Measurements from ENCODE around the gene INSIG1. TPM values are rescaled to one million over a fixed set of nuclear protein-coding genes. Genes with fewer than 3 reads are reported as not detected.

The INSIG1 gene
- total RNA-seq, 1 donor = 128 TPM

DNA sequence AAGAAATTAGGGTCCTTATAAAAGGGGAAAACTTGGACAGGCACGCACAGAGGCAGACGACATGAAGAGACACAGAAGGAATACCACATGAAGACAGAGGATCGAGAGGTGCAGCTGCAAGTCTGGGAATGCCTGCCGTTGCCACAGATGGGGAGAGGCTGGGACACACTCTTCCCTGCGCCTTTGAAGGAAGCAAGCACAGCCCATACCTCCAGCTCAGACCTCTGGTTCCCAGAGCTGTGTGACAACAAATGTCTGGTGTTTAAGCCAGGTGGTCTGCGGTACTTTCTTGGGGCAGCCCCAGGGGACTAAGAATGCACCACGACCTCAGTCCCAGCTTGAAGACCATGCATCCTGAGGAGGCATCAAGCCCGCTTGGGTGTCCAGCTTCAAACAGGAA, 18.3 kb downstream of the INSIG1 start:
- no peaks in the 10 kb centered on the region for H3K4me1 ChIP-seq (ENCODE audit: insufficient read depth, low read length)

DNA sequence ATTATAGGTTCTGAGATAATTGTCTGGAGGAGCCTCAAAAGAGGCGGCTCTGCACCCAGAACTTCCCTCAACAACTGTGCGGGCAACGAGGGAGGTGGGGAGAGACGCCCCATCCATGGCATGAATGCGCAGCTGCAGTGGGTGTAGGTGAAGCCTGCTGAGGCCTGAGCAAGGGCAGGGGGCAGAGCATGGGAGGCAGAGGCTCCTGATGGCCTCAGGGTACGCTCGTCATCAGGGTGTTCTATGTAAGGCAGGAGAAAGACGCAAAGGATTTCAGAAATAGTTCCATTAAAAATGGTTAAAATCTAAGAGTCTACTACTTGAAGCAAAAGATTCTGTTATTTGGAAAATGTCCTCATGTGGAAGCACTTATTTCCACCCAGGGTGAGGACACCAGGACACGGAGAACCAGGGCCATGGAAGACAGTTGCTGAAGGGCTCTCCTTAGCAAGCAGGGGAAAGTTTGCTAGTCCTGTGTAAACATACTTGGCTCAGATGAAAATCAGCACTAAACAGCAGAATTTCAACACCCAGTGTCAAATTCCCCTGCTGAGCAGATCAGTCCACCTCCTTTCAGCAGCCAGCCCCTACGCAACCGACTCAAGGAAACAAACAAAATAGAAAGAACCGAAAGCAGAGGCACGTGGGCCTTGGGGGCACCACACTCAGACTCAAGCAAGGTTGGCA, 18.9 kb downstream of the INSIG1 start:
- H3K9me3 ChIP-seq (ENCODE audit: low read depth, low read length) = no peaks in the 10 kb centered on the region
- no peak overlapping the region for H3K4me3 ChIP-seq (ENCODE audit: low read length)
- no peaks in the 10 kb centered on the region for H3K4me1 ChIP-seq (ENCODE audit: insufficient read depth, low read length)
- H3K27me3 ChIP-seq (ENCODE audit: insufficient read depth, low read length) = no peaks in the 10 kb centered on the region

More for the DNA sequence above, 18.3 kb downstream of the INSIG1 start:
- H3K9me3 ChIP-seq (ENCODE audit: low read depth, low read length) = no peaks in the 10 kb centered on the region
- H3K4me3 ChIP-seq (ENCODE audit: low read length) = no peak overlapping the region
- no peaks in the 10 kb centered on the region for H3K27me3 ChIP-seq (ENCODE audit: insufficient read depth, low read length)

- H3K9me3 ChIP-seq (ENCODE audit: low read depth, low read length) = no peaks in the 10 kb centered on the region
- H3K27me3 ChIP-seq (ENCODE audit: insufficient read depth, low read length) = no peaks in the 10 kb centered on the region
- H3K4me1 ChIP-seq (ENCODE audit: insufficient read depth, low read length) = no peaks in the 10 kb centered on the region
- no peak overlapping the region for H3K4me3 ChIP-seq (ENCODE audit: low read length)
These were observed 19.4 kb downstream of the INSIG1 start for GRCh38 chr7:155317114-155317434.

- Histone ChIP-seq H3K4me3 (ENCODE audit: low read length) (no peak overlapping the region), H3K27me3 (ENCODE audit: insufficient read depth, low read length) (no peaks in the 10 kb centered on the region), H3K9me3 (ENCODE audit: low read depth, low read length) (no peaks in the 10 kb centered on the region), H3K4me1 (ENCODE audit: insufficient read depth, low read length) (no peaks in the 10 kb centered on the region)
These were observed 20.6 kb downstream of the INSIG1 start for GRCh38 chr7:155318245-155318644.

DNA sequence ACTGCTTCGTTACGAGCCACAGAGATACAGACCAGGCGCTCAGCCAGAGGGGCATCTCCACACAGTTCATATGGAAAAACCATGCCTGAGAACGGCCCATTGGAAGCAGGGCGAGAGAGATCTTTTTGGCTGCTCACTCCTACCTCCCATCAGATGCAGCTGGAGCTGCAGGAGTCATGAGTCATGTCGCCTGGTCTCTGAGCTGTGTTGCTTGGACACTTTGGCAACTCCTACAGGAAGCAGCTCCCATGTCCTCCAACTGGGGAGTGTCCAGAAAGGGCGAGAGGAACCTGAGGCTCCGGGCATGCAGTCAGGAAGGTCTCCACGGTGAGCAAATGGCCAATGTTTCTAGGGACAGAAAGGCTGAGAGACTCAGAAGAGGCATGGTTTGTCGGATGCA, 24.9 kb downstream of the INSIG1 start:
- H3K4me3 ChIP-seq (ENCODE audit: low read length) = no peak overlapping the region
- no peaks in the 10 kb centered on the region for H3K27me3 ChIP-seq (ENCODE audit: insufficient read depth, low read length)
- no peaks in the 10 kb centered on the region for H3K9me3 ChIP-seq (ENCODE audit: low read depth, low read length)
- H3K4me1 ChIP-seq (ENCODE audit: insufficient read depth, low read length) = no peaks in the 10 kb centered on the region

GRCh38 chr7:155323001-155323638, 25.4 kb downstream of the INSIG1 start:
- H3K27me3 ChIP-seq (ENCODE audit: insufficient read depth, low read length) = no peaks in the 10 kb centered on the region
- H3K9me3 ChIP-seq (ENCODE audit: low read depth, low read length) = no peaks in the 10 kb centered on the region
- no peaks in the 10 kb centered on the region for H3K4me1 ChIP-seq (ENCODE audit: insufficient read depth, low read length)
- H3K4me3 ChIP-seq (ENCODE audit: low read length) = no peak overlapping the region

DNA sequence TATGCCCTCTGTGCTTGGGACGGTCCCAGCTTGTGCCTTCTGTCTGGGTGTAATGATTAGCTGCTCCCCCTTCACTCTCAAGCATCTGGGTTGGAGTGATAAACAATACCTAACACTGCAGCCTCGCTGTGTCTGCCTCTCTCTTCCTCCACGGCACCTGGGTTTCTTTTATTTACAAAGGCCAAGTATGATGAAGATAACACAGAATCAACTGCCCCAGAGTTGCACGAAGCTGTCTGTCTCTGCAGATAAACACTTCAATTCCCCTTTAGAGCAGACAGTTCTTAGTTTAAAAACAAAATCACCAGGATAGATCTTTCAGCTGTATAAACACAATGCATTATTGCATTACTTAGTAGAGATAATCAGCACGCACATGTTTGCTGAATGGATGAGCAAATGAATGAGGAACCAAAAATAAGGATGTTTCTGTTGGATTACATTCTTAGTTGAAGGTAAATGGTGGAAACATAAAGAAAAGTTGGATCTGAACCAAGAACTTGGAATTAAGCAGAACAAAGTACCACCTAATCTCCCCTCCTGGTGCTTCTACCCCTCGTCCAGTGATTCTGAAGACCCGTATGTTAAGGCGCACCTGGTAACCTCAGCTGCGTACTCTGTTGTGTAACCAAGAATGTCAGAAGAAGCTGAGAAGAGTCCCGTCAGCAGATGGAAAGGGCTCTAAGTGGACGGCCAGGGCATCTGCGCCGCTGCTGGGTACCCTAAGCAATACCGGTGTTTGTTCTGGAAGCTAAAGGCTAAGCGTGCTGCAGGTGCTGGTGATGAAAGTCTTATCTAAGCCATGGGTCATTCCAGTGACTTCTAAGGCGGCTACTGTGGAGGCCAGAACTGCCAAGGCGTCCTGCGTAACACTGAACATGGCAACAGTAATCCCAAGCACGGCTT, 26.6 kb downstream of the INSIG1 start:
- Histone ChIP-seq H3K27me3 (ENCODE audit: insufficient read depth, low read length) (no peaks in the 10 kb centered on the region), H3K4me3 (ENCODE audit: low read length) (no peak overlapping the region), H3K9me3 (ENCODE audit: low read depth, low read length) (no peaks in the 10 kb centered on the region), H3K4me1 (ENCODE audit: insufficient read depth, low read length) (no peaks in the 10 kb centered on the region)

- Histone ChIP-seq H3K27me3 (ENCODE audit: insufficient read depth, low read length) (no peaks in the 10 kb centered on the region), H3K4me3 (ENCODE audit: low read length) (no peak overlapping the region), H3K4me1 (ENCODE audit: insufficient read depth, low read length) (no peaks in the 10 kb centered on the region), H3K9me3 (ENCODE audit: low read depth, low read length) (no peaks in the 10 kb centered on the region)
These were observed 27.2 kb downstream of the INSIG1 start for GRCh38 chr7:155324918-155325235.

DNA sequence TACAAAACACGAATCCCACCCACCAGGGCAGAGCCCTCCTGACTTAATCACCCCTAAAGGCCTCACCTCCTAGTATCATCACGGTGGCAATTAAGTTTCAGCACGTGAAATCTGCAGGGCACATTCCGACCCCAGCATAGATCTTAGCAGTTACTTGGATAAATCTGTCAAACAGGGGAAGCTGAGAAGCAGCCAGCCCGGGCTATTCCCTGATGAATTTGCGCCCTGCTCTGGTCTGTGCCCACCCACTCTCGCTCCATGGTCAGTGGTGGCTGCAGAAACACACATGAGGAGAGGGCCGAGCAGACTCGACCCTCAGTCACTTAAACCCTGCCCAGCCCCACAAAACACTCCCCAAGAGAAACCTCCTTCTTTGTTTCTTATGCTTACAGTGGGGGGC, 28.7 kb downstream of the INSIG1 start:
- no peak overlapping the region for H3K4me3 ChIP-seq (ENCODE audit: low read length)
- no peaks in the 10 kb centered on the region for H3K4me1 ChIP-seq (ENCODE audit: insufficient read depth, low read length)
- H3K9me3 ChIP-seq (ENCODE audit: low read depth, low read length) = no peaks in the 10 kb centered on the region
- H3K27me3 ChIP-seq (ENCODE audit: insufficient read depth, low read length) = no peaks in the 10 kb centered on the region

DNA sequence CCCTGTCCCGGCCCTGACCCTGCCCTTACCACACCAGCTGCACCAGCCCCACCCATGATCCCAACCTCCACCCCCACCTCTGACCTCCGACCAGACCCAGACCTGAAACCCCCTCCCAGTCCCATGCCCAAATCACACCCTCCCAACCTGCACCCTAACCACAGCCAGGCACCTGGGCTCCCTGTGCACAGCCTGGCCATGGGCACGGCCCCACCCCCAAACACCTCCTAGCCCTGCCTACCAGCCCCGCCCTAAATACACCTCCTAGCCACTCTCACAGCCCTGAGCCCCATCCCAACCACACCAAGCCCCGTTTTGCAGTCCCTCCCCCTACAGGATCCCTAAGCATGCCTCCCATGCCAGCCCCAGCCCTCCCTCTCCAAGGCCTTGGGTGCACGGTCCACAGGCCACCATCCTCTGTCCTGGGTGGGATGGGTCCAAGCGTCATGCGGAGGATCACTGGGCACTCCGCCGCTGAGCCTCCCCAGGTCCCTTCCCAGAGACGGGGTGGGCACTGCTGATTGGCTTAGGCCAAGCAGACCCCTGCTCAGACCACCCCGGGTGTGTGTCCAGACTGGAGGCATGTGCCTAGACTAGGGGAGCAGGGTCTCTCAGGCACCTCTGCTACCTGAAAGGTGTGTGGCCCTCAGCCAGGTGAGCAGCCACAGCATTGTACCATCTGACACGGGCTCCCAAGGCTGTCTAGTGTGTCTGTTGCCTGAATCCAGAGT, 30.1 kb downstream of the INSIG1 start:
- Histone ChIP-seq H3K9me3 (ENCODE audit: low read depth, low read length) (no peaks in the 10 kb centered on the region), H3K4me3 (ENCODE audit: low read length) (no peak overlapping the region), H3K4me1 (ENCODE audit: insufficient read depth, low read length) (no peaks in the 10 kb centered on the region), H3K27me3 (ENCODE audit: insufficient read depth, low read length) (no peaks in the 10 kb centered on the region)

GRCh38 chr7:155329225-155329624, 31.5 kb downstream of the INSIG1 start:
- H3K9me3 ChIP-seq (ENCODE audit: low read depth, low read length) = no peaks in the 10 kb centered on the region
- no peak overlapping the region for H3K4me3 ChIP-seq (ENCODE audit: low read length)
- H3K4me1 ChIP-seq (ENCODE audit: insufficient read depth, low read length) = no peaks in the 10 kb centered on the region
- H3K27me3 ChIP-seq (ENCODE audit: insufficient read depth, low read length) = no peaks in the 10 kb centered on the region

DNA sequence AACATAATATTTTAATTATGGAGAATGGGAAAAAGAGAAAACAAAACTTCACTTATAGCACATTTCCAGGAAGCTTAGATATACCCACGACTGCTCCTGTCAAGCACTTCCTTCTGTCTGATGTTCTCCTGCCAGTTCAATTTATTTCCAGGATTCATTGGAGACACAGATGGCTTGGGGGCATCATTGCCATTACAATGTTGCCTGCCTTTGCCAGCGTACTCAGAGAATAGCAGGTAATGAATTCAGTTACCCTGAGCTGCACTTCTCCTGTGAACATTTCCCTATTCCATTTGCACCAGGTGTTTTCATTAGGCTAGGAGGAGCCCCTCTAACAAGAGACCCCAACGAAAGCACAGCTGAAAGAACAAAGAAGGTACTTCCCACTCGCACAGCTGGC, 33.7 kb downstream of the INSIG1 start:
- H3K4me1 ChIP-seq (ENCODE audit: insufficient read depth, low read length) = no peaks in the 10 kb centered on the region
- H3K4me3 ChIP-seq (ENCODE audit: low read length) = no peak overlapping the region
- peaks cover 9% of the 10 kb centered on the region for H3K27me3 ChIP-seq (ENCODE audit: insufficient read depth, low read length)
- no peaks in the 10 kb centered on the region for H3K9me3 ChIP-seq (ENCODE audit: low read depth, low read length)

DNA sequence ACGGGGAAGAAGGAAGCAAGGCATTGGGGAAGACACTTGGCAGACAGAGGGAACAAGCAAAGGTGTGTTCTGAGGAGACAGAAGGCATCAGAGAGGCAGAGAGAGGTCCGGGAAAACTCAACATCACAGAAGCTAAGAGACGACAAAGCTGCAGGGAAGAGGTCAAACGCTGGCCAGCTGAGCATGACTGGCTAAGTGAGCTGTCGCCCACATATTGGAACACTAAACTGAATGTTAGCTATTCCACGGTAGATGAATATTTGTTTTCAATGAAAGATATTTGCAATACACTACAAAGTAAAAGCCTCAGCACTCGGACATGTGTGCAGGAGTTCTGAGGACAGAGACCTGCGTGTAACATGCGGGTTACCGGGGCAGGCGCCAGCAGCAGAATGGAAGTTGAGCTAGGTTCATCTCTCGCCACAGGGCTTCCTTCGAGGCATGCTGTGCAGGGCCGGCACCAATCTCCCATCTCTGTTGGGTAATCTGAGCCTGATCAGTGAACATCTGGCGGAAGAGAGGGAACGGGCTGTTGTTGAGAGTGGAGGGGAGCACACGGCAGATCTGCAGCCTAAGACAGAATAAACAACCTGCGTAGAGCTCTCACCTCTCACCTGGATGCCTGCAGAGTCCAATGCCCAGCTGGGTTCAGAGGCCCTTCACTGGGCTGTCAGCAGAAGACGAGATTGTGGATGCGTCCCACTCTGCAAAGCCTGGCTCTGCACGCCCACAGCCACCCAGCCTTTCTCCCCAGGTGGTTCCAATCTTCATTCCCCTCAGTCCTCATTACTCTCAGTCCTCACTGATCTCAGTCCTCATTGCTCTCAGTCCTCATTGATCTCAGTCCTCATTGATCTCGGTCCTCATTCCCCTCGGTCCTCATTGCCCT, 35.9 kb downstream of the INSIG1 start:
- Histone ChIP-seq H3K4me3 (ENCODE audit: low read length) (no peak overlapping the region), H3K9me3 (ENCODE audit: low read depth, low read length) (no peaks in the 10 kb centered on the region), H3K4me1 (ENCODE audit: insufficient read depth, low read length) (peaks cover under 1% of the 10 kb centered on the region), H3K27me3 (ENCODE audit: insufficient read depth, low read length) (peaks cover 9% of the 10 kb centered on the region)

DNA sequence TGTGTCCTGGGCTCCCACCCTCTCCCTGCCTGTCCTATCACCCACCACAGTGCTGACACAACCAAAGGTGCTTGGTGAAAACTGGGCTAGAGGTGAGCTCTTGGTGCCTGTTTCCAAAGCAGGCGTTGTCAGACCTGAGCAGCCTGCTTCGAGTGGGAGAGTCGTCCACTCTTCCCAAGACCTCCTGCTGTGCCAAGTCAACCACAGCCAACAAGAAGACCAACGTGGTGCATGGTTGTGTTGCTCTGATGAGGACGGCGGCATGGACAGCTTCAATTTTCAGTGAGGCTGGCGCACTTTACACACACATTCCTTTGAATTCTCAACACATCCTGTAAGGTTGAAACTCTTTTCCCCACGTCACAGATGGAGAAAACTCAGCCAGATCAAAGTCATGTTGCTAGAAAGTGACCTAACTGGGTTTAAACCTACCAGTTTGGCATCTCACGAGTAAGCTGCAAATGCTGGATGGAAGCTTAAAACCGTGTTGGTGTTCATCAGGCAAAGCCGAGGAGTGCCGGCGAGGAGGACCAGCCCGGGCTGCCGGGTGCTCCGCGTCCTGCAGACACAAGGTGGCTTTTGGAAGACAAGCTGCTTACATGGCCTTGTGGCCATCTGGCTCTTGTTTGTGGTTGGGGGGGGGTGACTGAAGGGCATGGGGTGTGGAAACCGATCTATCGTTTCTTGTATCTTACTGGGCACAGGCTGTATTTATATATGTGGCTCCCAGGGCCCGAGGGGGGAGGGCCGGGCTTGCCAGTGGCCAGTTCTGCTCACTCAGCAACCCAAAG, 39.3 kb downstream of the INSIG1 start:
- Histone ChIP-seq H3K4me1 (ENCODE audit: insufficient read depth, low read length) (peaks cover 9% of the 10 kb centered on the region), H3K27me3 (ENCODE audit: insufficient read depth, low read length) (peaks cover 9% of the 10 kb centered on the region), H3K4me3 (ENCODE audit: low read length) (no peak overlapping the region), H3K9me3 (ENCODE audit: low read depth, low read length) (no peaks in the 10 kb centered on the region)

All from mononuclear cell (primary cell).